Naive thymus-derived CD8-positive, alpha-beta T cell (primary cell): ENCODE results near the gene NEURL1B. TPM values are rescaled to one million over a fixed set of nuclear protein-coding genes. Genes with fewer than 3 reads are reported as not detected.
"Not testable (repeated sequence)": the region's sequence is repeated elsewhere in the genome, so short reads cannot be mapped to it uniquely, and the experiment has no call there.

Experiments
- ATAC-seq, 2 donors: fragments of 150-1000 bp; cut with Tn5 transposase in 1 of 2; sonication (Bioruptor Pico), chemical (Tn5 transposase) in 1 of 2; 1 replicate in 1 of 2; 2 replicates in 1 of 2; pipeline ENCODE4 v1.10.0; 2021; ENCODE audit warnings: mild to moderate bottlenecking in 2 of 2, moderate library complexity in 2 of 2
- POLR2A ChIA-PET: fragments of 350-600 bp; sonication (Branson Sonifier 250); formaldehyde crosslinking; loops from one replicate; lab custom pipeline; 2021; ENCODE audit warnings: antibody characterized with exemption; lab: Charles Lee
- DNase-seq, 10 donors: peaks; one replicate each; pipeline versions ENCODE4 v3.0.0 to v3.0.0-alpha.2; 2020 to 2022
- H3K27ac Mint-ChIP-seq, 10 donors: one replicate each; pipeline ENCODE4 v1.8.0; 2020 to 2022; ENCODE audit warnings: mild to moderate bottlenecking in 10 of 10, mixed read lengths in 10 of 10, moderate library complexity in 4 of 10, inconsistent platforms in 1 of 10
- H3K27me3 Mint-ChIP-seq, 5 donors: one replicate each; pipeline ENCODE4 v1.8.0; 2021 to 2022; ENCODE audit warnings: mixed read lengths in 5 of 5
- H3K36me3 Mint-ChIP-seq, 3 donors: one replicate each; pipeline ENCODE4 v1.8.0; 2020 to 2022; ENCODE audit warnings: mixed read lengths in 3 of 3, mild to moderate bottlenecking in 2 of 3, inconsistent platforms in 1 of 3
- H3K4me1 Mint-ChIP-seq, 4 donors: one replicate each; pipeline ENCODE4 v1.8.0; 2021 to 2022; ENCODE audit warnings: mixed read lengths in 4 of 4
- H3K4me3 Mint-ChIP-seq, 10 donors: one replicate each; pipeline ENCODE4 v1.8.0; 2020 to 2022; ENCODE audit warnings: mild to moderate bottlenecking in 10 of 10, mixed read lengths in 10 of 10, moderate library complexity in 6 of 10, inconsistent platforms in 1 of 10
- H3K9me3 Mint-ChIP-seq, 9 donors: one replicate each; pipeline ENCODE4 v1.8.0; 2020 to 2022; ENCODE audit warnings: mixed read lengths in 9 of 9, mild to moderate bottlenecking in 3 of 9, inconsistent platforms in 1 of 9, moderate library complexity in 1 of 9
- polyA plus RNA-seq, 3 donors: library from polyadenylated mRNA; unstranded; fragments of 300-500 nt; fragmentation: Illumina TruSeq; gene quantifications; one replicate each; pipeline ENCODE4 v1.2.3, GENCODE V29; 2021
- total RNA-seq, 8 experiments: library from RNA in 2 of 8; stranded (reverse) in 2 of 8; gene quantifications; one replicate each; pipeline ENCODE4 v1.2.3 and lab custom pipeline; 2021 to 2026

Gene NEURL1B
- total and polyA plus RNA-seq, 5 experiments from 2014 or later = 0.06 to 0.49 (median 0.38) TPM; not detected in 2

GRCh38 chr5:172599204-172599567 lies 41.9 kb upstream of the NEURL1B start:
- H3K4me1 Mint-ChIP-seq = peaks cover 0 to 6% (median 0%) of the 10 kb centered on the region in 4 donors
- no peak overlapping the region for H3K27ac Mint-ChIP-seq
- H3K9me3 Mint-ChIP-seq = no peaks in the 10 kb centered on the region
- ATAC-seq (no peak), DNase-seq (no peak)
- H3K36me3 Mint-ChIP-seq = no peaks in the 10 kb centered on the region
- POLR2A ChIA-PET = no interaction called here
- no peak overlapping the region for H3K4me3 Mint-ChIP-seq
- H3K27me3 Mint-ChIP-seq = peaks cover 1 to 15% (median 9%) of the 10 kb centered on the region in 5 donors

DNA sequence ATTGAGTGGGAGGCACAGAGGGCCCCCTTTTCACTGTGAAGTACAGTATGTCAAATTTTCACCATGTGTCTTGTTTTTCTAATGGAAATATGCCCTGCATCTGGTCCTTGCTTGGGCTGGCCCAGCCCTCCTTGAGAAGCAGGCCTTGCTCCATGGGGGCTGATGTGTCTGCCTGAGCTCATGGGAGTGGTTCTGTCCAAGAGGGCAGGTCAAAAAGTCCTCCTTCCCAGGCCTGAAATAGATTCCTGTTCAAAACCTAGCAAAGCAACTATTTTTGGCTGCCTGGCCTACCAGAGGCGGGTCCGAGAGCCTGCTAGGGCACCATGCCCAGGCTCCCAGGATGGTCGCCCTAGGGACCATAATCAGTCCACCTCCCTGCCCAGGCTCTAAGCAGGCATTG lies 40.5 kb upstream of the NEURL1B start:
- DNase-seq (no peak), ATAC-seq (no peak)
- peaks cover 1 to 15% (median 9%) of the 10 kb centered on the region in 5 donors for H3K27me3 Mint-ChIP-seq
- POLR2A ChIA-PET = no interaction called here
- H3K4me1 Mint-ChIP-seq = peaks cover 0 to 6% (median 0%) of the 10 kb centered on the region in 4 donors
- no peaks in the 10 kb centered on the region for H3K36me3 Mint-ChIP-seq
- H3K4me3 Mint-ChIP-seq = no peak overlapping the region
- no peak overlapping the region for H3K27ac Mint-ChIP-seq
- H3K9me3 Mint-ChIP-seq = no peaks in the 10 kb centered on the region

- H3K27ac Mint-ChIP-seq, POLR2A ChIA-PET, H3K4me3 Mint-ChIP-seq: not testable (repeated sequence)
Observed at GRCh38 chr5:172601576-172601975, 39.5 kb upstream of the NEURL1B start.

DNA sequence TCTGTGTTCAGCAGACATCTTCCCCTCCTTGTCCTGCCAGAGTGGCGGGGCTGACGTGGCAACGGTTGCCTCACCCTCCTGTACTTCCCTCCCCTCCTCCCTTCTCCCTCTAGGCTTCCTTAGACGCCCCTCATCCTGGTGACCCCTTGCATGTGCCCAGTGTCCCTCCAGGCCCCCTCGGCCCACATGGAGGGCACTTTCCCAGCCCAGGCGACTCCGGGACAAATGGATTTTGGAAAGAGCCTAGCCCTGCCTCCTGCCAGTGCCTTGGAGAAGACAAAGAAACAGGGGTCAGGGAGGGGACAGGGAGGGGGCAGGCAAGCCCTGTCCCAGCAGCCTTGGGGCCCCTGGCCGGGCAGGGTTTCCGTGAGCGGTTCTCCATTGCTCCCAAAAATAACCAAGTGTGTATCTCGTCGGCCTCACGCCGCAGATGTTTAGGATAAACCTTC lies 38.3 kb upstream of the NEURL1B start:
- H3K36me3 Mint-ChIP-seq = no peaks in the 10 kb centered on the region
- no peak for ATAC-seq
- peaks cover 0 to 4% (median 0%) of the 10 kb centered on the region in 9 donors for H3K9me3 Mint-ChIP-seq
- peaks cover 0 to 1% (median 0%) of the 10 kb centered on the region in 4 donors for H3K4me1 Mint-ChIP-seq
- H3K4me3 Mint-ChIP-seq = no peak overlapping the region
- H3K27me3 Mint-ChIP-seq = peaks cover 6 to 26% (median 12%) of the 10 kb centered on the region in 5 donors
- DNase-seq = no peak
- H3K27ac Mint-ChIP-seq = peak overlapping the region in 1 of 10 donors; percentile 3
- POLR2A ChIA-PET = no interaction called here

More at GRCh38 chr5:172601576-172601975, 39.5 kb upstream of the NEURL1B start:
- not testable (repeated sequence) for ATAC-seq, DNase-seq, H3K4me1 Mint-ChIP-seq, H3K36me3 Mint-ChIP-seq, H3K9me3 Mint-ChIP-seq
- H3K27me3 Mint-ChIP-seq = peaks cover 1 to 15% (median 12%) of the 10 kb centered on the region in 5 donors

- H3K4me1 Mint-ChIP-seq = peaks cover 0 to 1% (median 0%) of the 10 kb centered on the region in 4 donors
- no peak for DNase-seq
- peaks cover 8 to 32% (median 18%) of the 10 kb centered on the region in 5 donors for H3K27me3 Mint-ChIP-seq
- no peaks in the 10 kb centered on the region for H3K36me3 Mint-ChIP-seq
- ATAC-seq = no peak
- POLR2A ChIA-PET = no interaction called here
- H3K9me3 Mint-ChIP-seq = peaks cover 0 to 4% (median 0%) of the 10 kb centered on the region in 9 donors
- H3K4me3 Mint-ChIP-seq = no peak overlapping the region
- peak overlapping the region in 1 of 10 donors; percentile 3 for H3K27ac Mint-ChIP-seq
Observed at GRCh38 chr5:172603251-172603806, 37.7 kb upstream of the NEURL1B start.

DNA sequence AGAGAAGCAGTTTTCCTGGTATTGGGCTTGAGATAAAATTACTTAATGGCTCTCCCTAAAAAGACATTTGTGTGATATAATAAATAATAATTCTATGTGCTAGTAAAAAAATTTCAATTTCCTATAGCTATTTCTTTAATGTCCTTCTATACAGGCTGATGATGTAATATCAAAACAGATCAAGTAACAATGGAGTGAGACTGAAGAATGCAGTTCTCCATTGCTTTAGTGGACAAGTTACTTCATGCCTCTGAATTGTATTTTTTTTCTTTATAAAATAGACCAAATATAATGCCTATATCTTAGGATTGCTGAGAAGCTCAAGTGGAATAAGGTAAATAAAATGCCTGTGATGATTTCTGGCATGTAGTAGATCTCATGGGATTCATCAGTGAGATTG lies 35.6 kb upstream of the NEURL1B start:
- no peak overlapping the region for H3K4me3 Mint-ChIP-seq
- H3K36me3 Mint-ChIP-seq = no peaks in the 10 kb centered on the region
- H3K4me1 Mint-ChIP-seq = peaks cover 0 to 1% (median 0%) of the 10 kb centered on the region in 4 donors
- no peak for DNase-seq
- H3K9me3 Mint-ChIP-seq = peaks cover 0 to 4% (median 0%) of the 10 kb centered on the region in 9 donors
- no peak overlapping the region for H3K27ac Mint-ChIP-seq
- POLR2A ChIA-PET = no interaction called here
- ATAC-seq = no peak
- H3K27me3 Mint-ChIP-seq = peaks cover 8 to 40% (median 22%) of the 10 kb centered on the region in 5 donors

- peaks cover 14 to 46% (median 25%) of the 10 kb centered on the region in 5 donors for H3K27me3 Mint-ChIP-seq
- POLR2A ChIA-PET = no interaction called here
- no peak for ATAC-seq
- H3K4me1 Mint-ChIP-seq = peaks cover 0 to 3% (median 0%) of the 10 kb centered on the region in 4 donors
- no peak for DNase-seq
- no peak overlapping the region for H3K4me3 Mint-ChIP-seq
- no peaks in the 10 kb centered on the region for H3K36me3 Mint-ChIP-seq
- peaks cover 0 to 4% (median 0%) of the 10 kb centered on the region in 9 donors for H3K9me3 Mint-ChIP-seq
- H3K27ac Mint-ChIP-seq = no peak overlapping the region
Observed at GRCh38 chr5:172606156-172606785, 34.8 kb upstream of the NEURL1B start.

DNA sequence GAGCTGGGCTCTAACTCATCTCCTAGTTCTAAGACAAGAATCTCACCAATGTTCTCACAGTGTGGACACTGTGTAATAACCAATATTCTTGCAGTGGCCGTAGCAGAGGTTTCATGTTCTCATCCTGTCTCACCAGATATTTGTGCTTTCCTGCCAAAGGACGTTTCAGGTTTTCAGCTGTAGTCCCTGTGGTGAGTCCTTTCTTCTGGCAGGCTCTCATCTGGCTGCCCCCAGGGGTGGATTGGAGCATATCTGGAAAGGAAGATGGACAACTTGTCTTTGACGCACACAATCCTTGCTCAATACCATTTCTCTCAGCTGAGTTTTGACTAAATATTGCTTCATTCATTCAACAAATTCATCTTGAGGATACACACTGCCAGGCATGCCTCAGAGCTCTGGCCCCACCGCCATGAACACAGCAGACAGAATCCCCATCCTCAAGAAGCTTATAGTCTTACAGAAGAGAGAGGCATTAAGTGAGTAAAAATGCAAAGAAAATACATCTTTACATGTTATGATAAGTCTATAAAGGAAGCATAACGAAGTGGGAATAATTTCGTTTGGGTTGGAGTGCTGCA lies 33.8 kb upstream of the NEURL1B start:
- no peaks in the 10 kb centered on the region for H3K36me3 Mint-ChIP-seq
- H3K4me1 Mint-ChIP-seq = peaks cover 0 to 3% (median 0%) of the 10 kb centered on the region in 4 donors
- POLR2A ChIA-PET = no interaction called here
- no peak for ATAC-seq
- H3K27me3 Mint-ChIP-seq = peaks cover 13 to 42% (median 25%) of the 10 kb centered on the region in 5 donors
- no peak for DNase-seq
- no peak overlapping the region for H3K4me3 Mint-ChIP-seq
- no peak overlapping the region for H3K27ac Mint-ChIP-seq
- H3K9me3 Mint-ChIP-seq = peaks cover 0 to 4% (median 0%) of the 10 kb centered on the region in 9 donors

DNA sequence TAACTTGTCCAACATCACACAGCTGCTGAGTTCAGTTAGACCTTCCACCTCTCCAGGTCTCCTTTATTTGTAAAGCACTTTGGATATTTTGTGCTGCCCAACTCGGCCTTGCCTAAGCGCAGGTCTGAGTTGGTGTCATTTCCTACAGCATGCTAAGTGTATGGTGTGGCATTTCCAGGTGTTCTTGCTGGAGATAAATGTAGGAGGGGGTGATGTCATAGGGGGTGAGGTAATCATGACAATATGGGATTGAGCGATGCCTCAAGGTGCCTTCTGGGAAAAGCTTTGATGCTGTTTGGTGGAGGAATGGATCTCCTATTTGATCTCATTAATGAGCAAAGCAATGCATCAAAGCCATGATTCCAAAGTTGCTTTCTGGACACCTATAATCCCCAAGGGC lies 32.3 kb upstream of the NEURL1B start:
- Mint-ChIP-seq H3K27me3 (peaks cover 13 to 35% (median 21%) of the 10 kb centered on the region in 5 donors), H3K4me3 (no peak overlapping the region), H3K9me3 (peaks cover 0 to 10% (median 3%) of the 10 kb centered on the region in 9 donors), H3K27ac (no peak overlapping the region), H3K4me1 (peaks cover 0 to 2% (median 0%) of the 10 kb centered on the region in 4 donors), H3K36me3 (no peaks in the 10 kb centered on the region)
- ATAC-seq = no peak
- no peak for DNase-seq
- POLR2A ChIA-PET = no interaction called here

DNA sequence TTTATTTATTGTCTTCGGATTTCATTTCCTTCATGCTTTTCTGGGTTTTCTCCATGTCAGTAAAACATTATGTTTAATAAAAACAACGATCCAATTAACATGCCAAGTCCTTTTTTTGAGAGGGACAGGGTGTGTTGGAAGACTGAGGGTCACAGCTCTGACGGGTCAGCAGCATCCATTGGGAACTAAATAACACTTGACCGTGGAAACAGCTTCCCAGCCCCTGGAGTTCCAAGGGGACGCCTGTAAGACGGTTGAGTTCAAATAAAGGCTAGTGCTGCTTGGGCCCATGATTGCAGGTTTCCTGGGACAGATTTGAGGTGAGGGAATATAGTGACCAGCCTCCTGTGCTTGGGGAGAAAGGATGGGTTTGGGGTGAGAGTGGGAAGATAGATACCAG lies 30.4 kb upstream of the NEURL1B start:
- H3K27ac Mint-ChIP-seq = no peak overlapping the region
- ATAC-seq = no peak
- H3K9me3 Mint-ChIP-seq = peaks cover 0 to 15% (median 5%) of the 10 kb centered on the region in 9 donors
- peaks cover 0 to 6% (median under 1%) of the 10 kb centered on the region in 4 donors for H3K4me1 Mint-ChIP-seq
- H3K36me3 Mint-ChIP-seq = no peaks in the 10 kb centered on the region
- peaks cover 13 to 32% (median 21%) of the 10 kb centered on the region in 5 donors for H3K27me3 Mint-ChIP-seq
- no peak for DNase-seq
- no peak overlapping the region for H3K4me3 Mint-ChIP-seq
- POLR2A ChIA-PET = no interaction called here

DNA sequence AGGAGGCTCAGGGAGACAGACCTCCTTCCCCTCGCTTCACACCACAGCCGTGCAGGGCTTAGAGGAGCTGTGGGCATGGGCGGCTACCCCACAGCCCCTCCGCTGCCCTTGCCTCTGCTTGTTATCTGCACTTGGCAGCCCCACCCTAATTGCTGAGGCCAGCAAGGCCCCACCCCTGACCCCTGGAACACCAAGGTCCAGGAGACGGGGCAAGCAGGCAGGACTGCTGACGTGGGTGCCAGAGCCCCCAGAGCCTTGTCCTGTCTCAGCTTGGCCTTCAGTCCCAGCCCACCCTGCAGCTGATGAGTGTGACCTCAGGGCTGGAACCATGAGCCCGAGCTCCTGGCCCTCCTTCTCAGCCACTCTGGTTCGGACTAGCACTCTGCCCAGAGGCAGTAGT lies 29.1 kb upstream of the NEURL1B start:
- Mint-ChIP-seq H3K9me3 (peaks cover 0 to 15% (median 2%) of the 10 kb centered on the region in 9 donors), H3K27ac (no peak overlapping the region), H3K4me1 (peaks cover 0 to 6% (median under 1%) of the 10 kb centered on the region in 4 donors), H3K36me3 (no peaks in the 10 kb centered on the region), H3K27me3 (peaks cover 9 to 29% (median 14%) of the 10 kb centered on the region in 5 donors), H3K4me3 (no peak overlapping the region)
- no peak for DNase-seq
- POLR2A ChIA-PET = no interaction called here
- no peak for ATAC-seq

DNA sequence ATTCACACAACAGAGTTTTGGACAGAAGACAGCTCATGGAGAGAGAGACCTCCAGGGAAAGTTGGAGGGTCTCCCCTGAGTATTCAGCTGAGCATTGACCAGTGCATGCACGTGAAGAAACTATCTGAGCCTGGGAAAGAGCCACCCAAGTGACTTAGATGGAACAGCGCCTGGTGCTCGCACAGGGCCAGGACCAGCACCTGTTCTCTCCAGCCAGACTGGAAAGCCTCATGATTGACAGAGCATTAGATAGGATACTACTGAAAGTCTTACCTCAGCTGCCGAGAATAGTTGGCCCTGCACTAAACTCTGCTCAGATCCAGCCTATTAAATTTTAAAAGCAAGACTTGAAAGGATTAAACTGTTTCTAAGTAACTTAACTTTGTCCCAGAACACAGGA lies 28.3 kb upstream of the NEURL1B start:
- Mint-ChIP-seq H3K36me3 (no peaks in the 10 kb centered on the region), H3K27me3 (peaks cover 7 to 22% (median 8%) of the 10 kb centered on the region in 5 donors), H3K9me3 (peaks cover 0 to 15% (median 2%) of the 10 kb centered on the region in 9 donors), H3K4me3 (no peak overlapping the region), H3K27ac (no peak overlapping the region), H3K4me1 (peaks cover 0 to 6% (median under 1%) of the 10 kb centered on the region in 4 donors)
- ATAC-seq (no peak), DNase-seq (no peak)
- POLR2A ChIA-PET = no interaction called here

- Mint-ChIP-seq H3K9me3 (peaks cover 0 to 15% (median 2%) of the 10 kb centered on the region in 9 donors), H3K27me3 (peaks cover 0 to under 1% (median 0%) of the 10 kb centered on the region in 5 donors), H3K4me1 (peaks cover 0 to 6% (median 0%) of the 10 kb centered on the region in 4 donors), H3K36me3 (no peaks in the 10 kb centered on the region), H3K27ac (no peak overlapping the region), H3K4me3 (no peak overlapping the region)
- DNase-seq (no peak), ATAC-seq (no peak)
- POLR2A ChIA-PET = no interaction called here
Observed at GRCh38 chr5:172616136-172616535, 24.9 kb upstream of the NEURL1B start.
